ENCODE data around the gene CLEC4F.

The CLEC4F gene

GRCh38 chr2:70820499-70820898, at the start of gene CLEC4F:
Gene CLEC4F, minus strand, starts transcription at chr2:70820599. Its CDS starts 76 bp downstream, at chr2:70820523.
- FAIRE-seq, result no peak

GRCh38 chr2:70868970-70869369, 48.6 kb upstream of the CLEC4F start:
- FAIRE-seq, result no peak

GRCh38 chr2:70861777-70862625, 41.6 kb upstream of the CLEC4F start:
- peak; percentile 64 for FAIRE-seq

GRCh38 chr2:70855667-70856066, 35.3 kb upstream of the CLEC4F start:
- no peak for FAIRE-seq

- no peak for FAIRE-seq
These were observed 34.0 kb upstream of the CLEC4F start for GRCh38 chr2:70854411-70854810.

- no peak for FAIRE-seq
These were observed 32.4 kb upstream of the CLEC4F start for GRCh38 chr2:70852824-70853223.

GRCh38 chr2:70851704-70852103, 31.3 kb upstream of the CLEC4F start:
- FAIRE-seq, result no peak

GRCh38 chr2:70850925-70851324, 30.5 kb upstream of the CLEC4F start:
- FAIRE-seq, result no peak

GRCh38 chr2:70842401-70842800, 22.0 kb upstream of the CLEC4F start:
- no peak for FAIRE-seq

- no peak for FAIRE-seq
These were observed 17.9 kb upstream of the CLEC4F start for GRCh38 chr2:70837980-70838925.

- no peak for FAIRE-seq
These were observed 15.2 kb upstream of the CLEC4F start, which contains the start of gene CD207 for GRCh38 chr2:70835643-70836042. Gene CD207, minus strand, starts transcription at chr2:70835816. Its CDS starts 40 bp downstream, at chr2:70835776.

- no peak for FAIRE-seq
These were observed 14.5 kb upstream of the CLEC4F start for GRCh38 chr2:70834881-70835280.

- FAIRE-seq, result no peak
These were observed 13.7 kb upstream of the CLEC4F start for GRCh38 chr2:70834106-70834505.

GRCh38 chr2:70833246-70833645, 12.8 kb upstream of the CLEC4F start:
- FAIRE-seq, result no peak

GRCh38 chr2:70832386-70832785, 12.0 kb upstream of the CLEC4F start:
- no peak for FAIRE-seq

- no peak for FAIRE-seq
These were observed 11.5 kb upstream of the CLEC4F start for GRCh38 chr2:70831861-70832260.

GRCh38 chr2:70830366-70830765, 10.0 kb upstream of the CLEC4F start:
- no peak for FAIRE-seq

- FAIRE-seq, result no peak
These were observed 9.5 kb upstream of the CLEC4F start for GRCh38 chr2:70829916-70830315.

- no peak for FAIRE-seq
These were observed 8.8 kb upstream of the CLEC4F start for GRCh38 chr2:70828914-70829824.

- no peak for FAIRE-seq
These were observed 7.7 kb upstream of the CLEC4F start for GRCh38 chr2:70828115-70828514.

- no peak for FAIRE-seq
These were observed 7.0 kb upstream of the CLEC4F start for GRCh38 chr2:70827388-70827787.

GRCh38 chr2:70826696-70827350, 6.4 kb upstream of the CLEC4F start:
- FAIRE-seq, result no peak
